HL-60 (cell line): Measurements from ENCODE around the gene PPP1R16B.

Experiments used
- GABPA ChIP-seq: IDR thresholded peaks from 2 replicates; pipeline ENCODE4 v1.6.1; 2012; ENCODE audit warnings: low read depth
- POLR2AphosphoS5 ChIP-seq: IDR thresholded peaks from 2 replicates; pipeline ENCODE4 v1.6.1; 2012; ENCODE audit warnings: low read depth
- SPI1 ChIP-seq: IDR thresholded peaks from 2 replicates; pipeline ENCODE4 v1.6.1; 2012; ENCODE audit warnings: low read depth, mild to moderate bottlenecking, borderline replicate concordance
- TF ChIP-seq, protein P1 (sequence below): IDR thresholded peaks from one replicate; pipeline ENCODE4 v1.5.1; 2011; ENCODE audit warnings: low read length, control low read depth, inconsistent platforms; ENCODE audit not compliant: insufficient read depth
- TF ChIP-seq, protein P2 (sequence below): IDR thresholded peaks from 2 replicates; pipeline ENCODE4 v1.6.1; 2012; ENCODE audit warnings: low read depth; ENCODE audit not compliant: insufficient replicate concordance

GRCh38 chr20:38965264-38965663, 159.8 kb downstream of the PPP1R16B start:
- TF ChIP-seq, protein P1, sequence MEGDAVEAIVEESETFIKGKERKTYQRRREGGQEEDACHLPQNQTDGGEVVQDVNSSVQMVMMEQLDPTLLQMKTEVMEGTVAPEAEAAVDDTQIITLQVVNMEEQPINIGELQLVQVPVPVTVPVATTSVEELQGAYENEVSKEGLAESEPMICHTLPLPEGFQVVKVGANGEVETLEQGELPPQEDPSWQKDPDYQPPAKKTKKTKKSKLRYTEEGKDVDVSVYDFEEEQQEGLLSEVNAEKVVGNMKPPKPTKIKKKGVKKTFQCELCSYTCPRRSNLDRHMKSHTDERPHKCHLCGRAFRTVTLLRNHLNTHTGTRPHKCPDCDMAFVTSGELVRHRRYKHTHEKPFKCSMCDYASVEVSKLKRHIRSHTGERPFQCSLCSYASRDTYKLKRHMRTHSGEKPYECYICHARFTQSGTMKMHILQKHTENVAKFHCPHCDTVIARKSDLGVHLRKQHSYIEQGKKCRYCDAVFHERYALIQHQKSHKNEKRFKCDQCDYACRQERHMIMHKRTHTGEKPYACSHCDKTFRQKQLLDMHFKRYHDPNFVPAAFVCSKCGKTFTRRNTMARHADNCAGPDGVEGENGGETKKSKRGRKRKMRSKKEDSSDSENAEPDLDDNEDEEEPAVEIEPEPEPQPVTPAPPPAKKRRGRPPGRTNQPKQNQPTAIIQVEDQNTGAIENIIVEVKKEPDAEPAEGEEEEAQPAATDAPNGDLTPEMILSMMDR: no peak
- TF ChIP-seq POLR2AphosphoS5 (no peak), GABPA (no peak), SPI1 (no peak)
- TF ChIP-seq, protein P2, sequence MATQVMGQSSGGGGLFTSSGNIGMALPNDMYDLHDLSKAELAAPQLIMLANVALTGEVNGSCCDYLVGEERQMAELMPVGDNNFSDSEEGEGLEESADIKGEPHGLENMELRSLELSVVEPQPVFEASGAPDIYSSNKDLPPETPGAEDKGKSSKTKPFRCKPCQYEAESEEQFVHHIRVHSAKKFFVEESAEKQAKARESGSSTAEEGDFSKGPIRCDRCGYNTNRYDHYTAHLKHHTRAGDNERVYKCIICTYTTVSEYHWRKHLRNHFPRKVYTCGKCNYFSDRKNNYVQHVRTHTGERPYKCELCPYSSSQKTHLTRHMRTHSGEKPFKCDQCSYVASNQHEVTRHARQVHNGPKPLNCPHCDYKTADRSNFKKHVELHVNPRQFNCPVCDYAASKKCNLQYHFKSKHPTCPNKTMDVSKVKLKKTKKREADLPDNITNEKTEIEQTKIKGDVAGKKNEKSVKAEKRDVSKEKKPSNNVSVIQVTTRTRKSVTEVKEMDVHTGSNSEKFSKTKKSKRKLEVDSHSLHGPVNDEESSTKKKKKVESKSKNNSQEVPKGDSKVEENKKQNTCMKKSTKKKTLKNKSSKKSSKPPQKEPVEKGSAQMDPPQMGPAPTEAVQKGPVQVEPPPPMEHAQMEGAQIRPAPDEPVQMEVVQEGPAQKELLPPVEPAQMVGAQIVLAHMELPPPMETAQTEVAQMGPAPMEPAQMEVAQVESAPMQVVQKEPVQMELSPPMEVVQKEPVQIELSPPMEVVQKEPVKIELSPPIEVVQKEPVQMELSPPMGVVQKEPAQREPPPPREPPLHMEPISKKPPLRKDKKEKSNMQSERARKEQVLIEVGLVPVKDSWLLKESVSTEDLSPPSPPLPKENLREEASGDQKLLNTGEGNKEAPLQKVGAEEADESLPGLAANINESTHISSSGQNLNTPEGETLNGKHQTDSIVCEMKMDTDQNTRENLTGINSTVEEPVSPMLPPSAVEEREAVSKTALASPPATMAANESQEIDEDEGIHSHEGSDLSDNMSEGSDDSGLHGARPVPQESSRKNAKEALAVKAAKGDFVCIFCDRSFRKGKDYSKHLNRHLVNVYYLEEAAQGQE: no peak
